Medulla oblongata (tissue), 1 donor: ENCODE measurements around the gene SRRM1.
"Not testable (repeated sequence)": the region's sequence is repeated elsewhere in the genome, so short reads cannot be mapped to it uniquely, and the experiment has no call there.

Source experiments
- DNase-seq: peaks from one replicate; pipeline ENCODE4 v3.0.0-alpha.2; 2015; ENCODE audit errors: extremely low spot score

SRRM1 gene

DNA sequence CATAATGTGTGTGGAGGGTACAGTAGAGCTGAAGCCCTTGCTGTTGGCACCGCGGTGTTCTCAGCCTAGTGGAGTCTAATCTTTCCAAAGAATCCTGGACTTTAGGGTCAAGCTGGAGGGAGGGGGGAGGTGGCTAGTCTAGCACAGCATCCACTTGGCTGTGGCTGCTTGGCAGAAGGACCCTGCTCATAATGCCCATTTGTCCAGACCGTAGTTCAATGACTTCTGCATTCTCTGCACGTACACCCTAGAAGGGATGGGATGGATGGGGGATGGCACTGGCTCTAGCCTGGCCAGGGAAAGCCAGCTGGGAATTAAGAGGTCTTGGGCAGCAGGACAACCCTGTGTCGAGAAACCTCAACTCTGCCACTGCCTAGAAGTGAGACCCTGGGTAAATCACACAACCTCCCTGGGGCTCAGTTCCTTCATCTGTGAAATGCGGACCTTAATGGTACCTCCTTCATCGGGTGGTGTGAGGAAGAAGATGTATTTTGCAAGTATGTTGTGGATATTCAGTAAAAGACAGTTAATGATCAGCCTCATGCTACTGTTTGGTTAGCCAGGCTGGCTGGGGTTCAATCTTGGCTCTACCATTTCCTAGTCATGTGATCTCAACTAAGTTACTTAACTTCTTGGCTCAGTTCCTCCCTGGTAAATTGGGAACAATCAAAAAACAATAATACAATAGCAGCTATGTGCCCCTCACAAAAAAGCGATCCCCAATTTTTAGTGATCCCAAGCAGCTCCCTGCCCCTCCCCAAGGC is 75.0 kb downstream of the SRRM1 start:
- DNase-seq = peak; percentile 98

DNA sequence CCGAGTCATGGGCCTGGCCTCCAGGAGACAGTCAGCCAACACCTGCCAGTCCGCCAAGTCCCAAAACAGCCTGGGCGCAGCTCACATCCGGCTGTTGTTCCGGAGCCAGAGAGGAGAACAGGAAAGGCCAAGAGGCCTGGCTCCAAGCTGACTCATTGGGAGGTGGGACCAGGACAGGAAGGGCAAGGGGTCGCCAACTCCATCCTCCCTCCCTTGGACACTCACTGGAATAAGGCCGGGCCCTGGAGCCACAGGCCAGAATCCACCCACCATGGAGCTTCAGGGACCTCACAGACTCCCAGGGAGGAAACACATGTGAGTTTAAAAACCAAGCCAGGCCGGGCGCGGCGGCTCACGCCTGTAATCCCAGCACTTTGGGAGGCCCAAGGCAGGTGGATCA is 77.0 kb downstream of the SRRM1 start:
- DNase-seq = peak; percentile 66

DNA sequence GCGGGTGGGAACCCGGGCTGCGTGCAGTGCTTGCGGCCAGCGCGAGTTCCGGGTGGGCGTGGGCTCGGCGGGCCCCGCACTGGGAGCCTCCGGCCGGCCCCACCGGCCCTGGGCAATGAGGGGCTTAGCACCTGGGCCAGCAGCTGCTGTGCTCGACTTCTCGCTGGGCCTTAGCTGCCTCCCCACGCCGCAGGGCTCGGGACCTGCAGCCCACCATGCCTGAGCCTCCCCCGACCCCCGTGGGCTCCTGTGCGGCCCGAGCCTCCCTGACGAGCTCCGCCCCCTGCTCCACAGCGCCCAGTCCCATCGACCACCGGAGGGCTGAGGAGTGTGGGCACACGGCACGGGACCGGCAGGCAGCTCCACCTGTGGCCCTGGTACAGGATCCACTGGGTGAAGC is 78.4 kb downstream of the SRRM1 start:
- DNase-seq = no peak

DNA sequence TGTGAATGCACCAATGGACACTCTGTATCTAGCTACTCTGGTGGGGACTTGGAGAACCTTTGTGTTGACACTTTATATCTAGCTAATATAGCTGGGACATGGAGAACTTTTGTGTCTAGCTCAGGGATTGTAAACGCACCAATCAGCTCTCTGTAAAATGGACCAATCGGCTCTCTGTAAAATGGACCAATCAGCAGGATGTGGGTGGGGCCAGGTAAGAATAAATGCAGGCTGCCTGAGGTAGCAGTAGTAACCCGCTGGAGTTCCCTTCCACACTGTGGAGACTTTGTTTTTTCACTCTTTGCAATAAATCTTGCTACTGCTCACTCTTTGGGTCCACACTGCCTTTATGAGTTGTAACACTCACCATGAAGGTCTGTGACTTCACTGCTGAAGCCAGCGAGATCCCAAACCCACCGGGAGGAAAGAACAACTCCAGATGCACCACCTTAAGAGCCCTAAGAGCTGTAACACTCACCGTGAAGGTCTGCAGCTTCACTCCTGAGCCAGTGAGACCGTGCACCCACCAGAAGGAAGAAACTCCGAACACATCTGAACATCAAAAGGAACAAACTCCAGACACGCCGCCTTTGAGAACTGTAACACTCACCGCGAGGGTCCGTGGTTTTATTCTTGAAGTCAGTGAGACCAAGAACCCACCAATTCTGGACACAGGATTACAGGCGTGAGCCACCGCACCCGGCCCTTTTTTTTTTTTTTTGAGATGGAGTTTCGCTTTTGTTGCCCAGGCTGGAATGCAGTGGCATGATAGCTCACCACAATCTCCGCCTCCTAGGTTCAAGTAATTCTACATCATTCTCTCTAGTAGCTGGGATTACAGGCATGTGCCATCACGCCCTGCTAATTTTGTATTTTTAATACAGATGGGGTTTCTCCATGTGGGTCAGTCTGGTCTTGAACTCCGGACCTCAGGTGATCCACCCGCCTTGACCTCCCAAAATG is 79.3 kb downstream of the SRRM1 start:
- not testable (repeated sequence) for DNase-seq
